HG02642 (cell line): ENCODE data around the gene IL17RE.
"Not testable (repeated sequence)": the region's sequence is repeated elsewhere in the genome, so short reads cannot be mapped to it uniquely, and the experiment has no call there.

ENCODE experiments used
- ATAC-seq: cut with Tn5 transposase; IDR thresholded peaks from one replicate; pipeline ENCODE4 v1.9.1; 2021; ENCODE audit warnings: mild to moderate bottlenecking; ENCODE audit not compliant: unreplicated experiment, poor library complexity

The IL17RE gene

GRCh38 chr3:9902372-9903237 is at the start of gene IL17RE:
IL17RE (plus strand) TSS chr3:9902848; CDS start chr3:9902933, 85 bp downstream.
- no peak for ATAC-seq

- ATAC-seq = not testable (repeated sequence)
Measured at GRCh38 chr3:9854291-9854940, 48.2 kb upstream of the IL17RE start.

GRCh38 chr3:9855594-9855993 is 47.1 kb upstream of the IL17RE start:
- no peak for ATAC-seq

GRCh38 chr3:9859530-9860025 is 43.1 kb upstream of the IL17RE start:
- ATAC-seq = no peak

GRCh38 chr3:9861201-9861600 is 41.4 kb upstream of the IL17RE start:
- no peak for ATAC-seq

- no peak for ATAC-seq
Measured at GRCh38 chr3:9861626-9862130, 41.0 kb upstream of the IL17RE start.

- ATAC-seq = peak; percentile 38
Measured at GRCh38 chr3:9862391-9863057, 40.1 kb upstream of the IL17RE start.

GRCh38 chr3:9863058-9863772 is 39.4 kb upstream of the IL17RE start:
- ATAC-seq = no peak

- no peak for ATAC-seq
Measured at GRCh38 chr3:9864200-9864927, 38.3 kb upstream of the IL17RE start.

- not testable (repeated sequence) for ATAC-seq
Measured at GRCh38 chr3:9865125-9865637, 37.5 kb upstream of the IL17RE start.

GRCh38 chr3:9866639-9867038 is 36.0 kb upstream of the IL17RE start:
- no peak for ATAC-seq

GRCh38 chr3:9867106-9867505 is 35.5 kb upstream of the IL17RE start:
- ATAC-seq = no peak

- no peak for ATAC-seq
Measured at GRCh38 chr3:9869955-9870354, 32.7 kb upstream of the IL17RE start.

- ATAC-seq = no peak
Measured at GRCh38 chr3:9870978-9871377, 31.7 kb upstream of the IL17RE start.

GRCh38 chr3:9872067-9872466 is 30.6 kb upstream of the IL17RE start:
- not testable (repeated sequence) for ATAC-seq

- no peak for ATAC-seq
Measured at GRCh38 chr3:9875448-9875847, 27.2 kb upstream of the IL17RE start.

GRCh38 chr3:9876255-9876654 is 26.4 kb upstream of the IL17RE start:
- not testable (repeated sequence) for ATAC-seq

- no peak for ATAC-seq
Measured at GRCh38 chr3:9876991-9877390, 25.7 kb upstream of the IL17RE start.

- ATAC-seq = no peak
Measured at GRCh38 chr3:9878700-9879099, 23.9 kb upstream of the IL17RE start.
